Bronchial epithelial cell (primary cell): ENCODE measurements around the gene SIPA1. TPM values are rescaled to one million over a fixed set of nuclear protein-coding genes. Genes with fewer than 3 reads are reported as not detected.

Experiments
- DNase-seq: peaks from one replicate; pipeline ENCODE4 v3.0.0-alpha.2; 2010; ENCODE audit warnings: low read depth
- FAIRE-seq: peaks from 2 replicates; lab custom pipeline; 2011; peaks lifted over from hg19 to GRCh38; lab: Jason Lieb, UNC
- H3K27me3 ChIP-seq: 2 replicates; pipeline ENCODE4 v1.5.1; 2011; ENCODE audit warnings: low read length; ENCODE audit not compliant: control insufficient read depth, insufficient read depth
- H3K36me3 ChIP-seq: 2 replicates; pipeline ENCODE4 v1.5.1; 2011; ENCODE audit warnings: low read length; ENCODE audit not compliant: control insufficient read depth, insufficient read depth
- H3K4me3 ChIP-seq: 2 replicates; pipeline ENCODE4 v1.5.1; 2011; ENCODE audit warnings: mild to moderate bottlenecking, low read depth, low read length, control low read depth
- CTCF ChIP-seq: IDR thresholded peaks from 2 replicates; pipeline ENCODE4 v1.5.1; 2011; ENCODE audit warnings: mild to moderate bottlenecking, moderate library complexity, low read length, control low read depth, inconsistent platforms; ENCODE audit not compliant: insufficient read depth, severe bottlenecking
- total RNA-seq: library from RNA; depleted of rRNA; stranded (reverse); fragments of >200 nt; gene quantifications from 2 replicates; pipeline ENCODE4 v1.2.1, GENCODE V29; 2014

Gene SIPA1
- total RNA-seq, 1 donor from 2014 or later = 11.1 TPM

DNA sequence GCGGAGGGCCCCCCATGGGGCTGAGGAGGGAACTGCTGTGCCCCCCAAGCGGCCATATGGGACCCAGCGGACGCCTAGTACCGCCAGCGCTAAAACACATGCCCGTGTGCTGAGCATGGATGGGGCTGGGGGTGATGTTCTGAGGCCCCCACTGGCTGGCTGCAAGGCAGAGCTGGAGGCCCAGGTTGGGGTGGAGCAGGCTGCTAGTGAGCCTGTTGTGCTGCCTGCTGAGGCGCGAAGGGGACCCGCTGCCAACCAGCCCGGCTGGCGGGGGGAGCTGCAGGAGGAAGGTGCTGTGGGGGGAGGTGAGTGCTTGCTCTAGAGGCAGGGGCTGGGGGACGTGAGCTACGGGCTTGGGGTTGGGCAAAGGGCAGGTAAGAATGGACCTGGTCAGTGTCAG lies 19.1 kb upstream of the SIPA1 start:
- FAIRE-seq (no peak), DNase-seq (no peak)
- H3K27me3 ChIP-seq = no peaks in the 10 kb centered on the region
- H3K4me3 ChIP-seq = no peak overlapping the region
- TF ChIP-seq CTCF = no peak
- peaks cover 37% of the 10 kb centered on the region for H3K36me3 ChIP-seq

DNA sequence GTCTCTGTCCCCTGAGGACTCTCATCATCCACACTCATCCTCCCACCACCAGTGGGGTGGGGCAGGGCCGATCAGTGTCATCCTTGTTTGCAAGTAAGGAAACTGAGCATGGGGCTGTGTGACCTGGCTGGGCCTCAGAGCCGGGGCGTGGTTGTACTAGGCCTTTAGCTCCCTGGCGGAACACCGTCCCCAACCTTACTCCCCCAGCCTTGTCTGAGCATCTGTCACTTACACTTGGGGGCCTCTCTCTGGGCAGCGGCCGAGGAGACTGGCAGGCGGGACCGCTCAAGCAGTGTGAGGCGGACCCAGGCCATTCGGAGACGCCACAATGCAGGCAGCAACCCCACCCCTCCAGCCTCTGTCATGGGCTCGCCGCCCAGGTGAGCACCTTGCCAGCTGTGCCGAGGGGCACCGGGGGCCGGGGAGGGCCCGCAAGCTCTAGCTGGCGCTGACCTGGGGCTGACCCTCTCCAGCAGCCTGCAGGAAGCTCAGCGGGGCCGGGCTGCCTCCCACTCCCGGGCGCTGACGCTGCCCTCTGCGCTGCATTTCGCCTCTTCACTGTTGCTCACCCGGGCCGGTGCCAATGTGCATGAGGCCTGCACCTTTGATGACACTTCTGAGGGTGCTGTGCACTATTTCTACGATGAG lies 18.5 kb upstream of the SIPA1 start:
- FAIRE-seq (peak; percentile 77), DNase-seq (no peak)
- Histone ChIP-seq H3K27me3 (no peaks in the 10 kb centered on the region), H3K36me3 (peaks cover 44% of the 10 kb centered on the region), H3K4me3 (no peak overlapping the region)
- no peak for TF ChIP-seq CTCF

GRCh38 chr11:65620666-65621065 lies 17.2 kb upstream of the SIPA1 start:
- H3K36me3 ChIP-seq = peaks cover 53% of the 10 kb centered on the region
- no peak for TF ChIP-seq CTCF
- no peak overlapping the region for H3K4me3 ChIP-seq
- H3K27me3 ChIP-seq = no peaks in the 10 kb centered on the region
- FAIRE-seq (no peak), DNase-seq (no peak)

DNA sequence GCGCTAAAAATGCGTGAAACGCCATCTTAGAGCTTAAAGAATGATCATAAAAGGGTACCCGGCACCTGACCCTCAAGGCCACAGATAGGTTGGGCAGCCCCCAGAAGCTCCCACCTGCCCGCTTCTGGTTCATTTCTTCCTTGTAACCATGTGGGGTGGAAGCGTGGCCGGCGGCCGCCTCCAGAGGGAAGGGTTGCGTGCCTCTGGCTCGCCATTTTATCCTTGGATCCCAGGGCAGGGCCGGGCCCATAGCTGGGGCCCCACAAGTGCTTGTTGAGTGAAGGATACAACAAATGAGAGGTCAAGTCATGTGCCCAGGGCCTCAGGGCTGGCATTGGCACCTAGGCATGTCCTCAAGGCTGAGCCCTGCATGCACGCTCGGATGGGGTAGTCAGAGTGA lies 16.4 kb upstream of the SIPA1 start:
- H3K27me3 ChIP-seq = no peaks in the 10 kb centered on the region
- no peak overlapping the region for H3K4me3 ChIP-seq
- TF ChIP-seq CTCF = no peak
- peaks cover 59% of the 10 kb centered on the region for H3K36me3 ChIP-seq
- DNase-seq (no peak), FAIRE-seq (no peak)

- FAIRE-seq (no peak), DNase-seq (no peak)
- H3K27me3 ChIP-seq = no peaks in the 10 kb centered on the region
- H3K4me3 ChIP-seq = no peak overlapping the region
- no peak for TF ChIP-seq CTCF
- H3K36me3 ChIP-seq = peaks cover 64% of the 10 kb centered on the region
Measured at GRCh38 chr11:65622011-65622410, 15.9 kb upstream of the SIPA1 start.

GRCh38 chr11:65623177-65623576 lies 14.7 kb upstream of the SIPA1 start:
- no peak for DNase-seq
- H3K27me3 ChIP-seq = no peaks in the 10 kb centered on the region
- no peak for FAIRE-seq
- H3K36me3 ChIP-seq = peaks cover 70% of the 10 kb centered on the region
- no peak for TF ChIP-seq CTCF
- no peak overlapping the region for H3K4me3 ChIP-seq
